HG03342 (cell line): ENCODE data around the gene IQSEC3.

ENCODE experiments used
- ATAC-seq: cut with Tn5 transposase; IDR thresholded peaks from one replicate; pipeline ENCODE4 v1.9.1; 2021; ENCODE audit warnings: mild to moderate bottlenecking, moderate library complexity; ENCODE audit not compliant: unreplicated experiment

The IQSEC3 gene

DNA sequence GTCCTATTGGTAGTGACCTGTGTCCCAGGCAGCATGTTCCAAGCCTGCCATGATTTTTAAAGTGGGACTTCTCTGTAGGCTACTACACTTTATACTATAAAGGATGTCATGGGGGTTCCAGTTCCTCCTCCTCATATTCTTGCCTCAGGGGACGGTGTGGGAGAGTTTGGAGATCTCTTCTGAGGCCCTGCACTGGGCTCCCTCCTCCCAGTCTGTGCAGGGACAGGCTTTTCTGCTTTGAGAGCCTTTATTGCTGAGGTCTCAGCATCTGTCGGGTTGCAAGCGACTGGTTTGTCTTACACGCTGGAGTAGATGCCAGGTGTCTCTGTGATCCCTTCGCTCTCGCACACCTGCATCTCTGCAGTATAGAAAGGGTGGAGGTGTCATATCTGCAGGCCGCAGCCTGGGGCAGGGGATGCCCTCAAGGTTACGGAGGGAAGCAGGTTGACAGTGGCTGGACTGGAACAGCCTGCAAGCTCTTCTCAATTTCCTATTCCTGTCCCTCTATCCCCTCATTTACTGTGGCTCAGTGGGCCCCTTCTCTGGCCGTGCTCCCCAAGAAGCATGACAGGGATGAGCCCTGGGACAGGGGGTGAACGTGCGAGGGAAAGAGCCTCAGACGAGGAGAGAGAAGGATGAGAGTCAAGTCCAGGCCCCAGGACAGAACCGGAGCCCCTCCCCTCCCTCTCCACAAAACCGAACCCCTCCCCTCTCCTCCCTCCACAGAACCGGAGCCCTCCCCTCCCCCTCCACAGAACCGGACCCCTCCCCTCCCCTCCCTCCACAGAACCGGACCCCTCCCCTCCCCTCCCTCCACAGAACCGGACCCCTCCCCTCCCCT, 96.1 kb downstream of the IQSEC3 start:
- ATAC-seq: no peak

DNA sequence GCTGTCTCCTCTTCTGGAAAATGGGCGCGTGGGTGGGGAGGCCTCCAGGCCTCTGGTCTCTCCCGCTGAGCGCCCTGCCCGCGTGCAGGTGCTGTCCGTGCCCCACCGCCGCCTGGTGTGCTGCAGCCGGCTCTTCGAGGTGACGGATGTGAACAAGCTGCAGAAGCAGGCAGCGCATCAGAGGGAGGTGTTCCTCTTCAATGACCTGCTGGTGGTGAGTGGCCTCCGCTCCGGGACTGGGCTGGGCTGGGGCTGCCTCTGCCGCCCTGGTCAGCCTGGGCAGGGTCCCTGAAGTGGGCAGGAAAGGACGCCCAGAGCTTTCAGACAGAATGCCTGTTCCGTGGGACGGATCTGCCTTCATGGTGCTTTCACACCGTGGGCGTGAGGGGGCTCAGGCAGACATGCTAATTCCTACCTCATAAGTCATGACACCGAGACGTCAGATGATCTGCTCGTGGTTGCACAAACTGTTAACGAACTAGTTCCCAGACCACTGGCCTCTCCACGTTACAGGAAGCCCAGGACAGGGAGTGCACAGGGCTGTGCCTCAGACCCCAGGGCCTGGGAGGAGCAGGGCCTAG, 96.9 kb downstream of the IQSEC3 start:
- no peak for ATAC-seq

DNA sequence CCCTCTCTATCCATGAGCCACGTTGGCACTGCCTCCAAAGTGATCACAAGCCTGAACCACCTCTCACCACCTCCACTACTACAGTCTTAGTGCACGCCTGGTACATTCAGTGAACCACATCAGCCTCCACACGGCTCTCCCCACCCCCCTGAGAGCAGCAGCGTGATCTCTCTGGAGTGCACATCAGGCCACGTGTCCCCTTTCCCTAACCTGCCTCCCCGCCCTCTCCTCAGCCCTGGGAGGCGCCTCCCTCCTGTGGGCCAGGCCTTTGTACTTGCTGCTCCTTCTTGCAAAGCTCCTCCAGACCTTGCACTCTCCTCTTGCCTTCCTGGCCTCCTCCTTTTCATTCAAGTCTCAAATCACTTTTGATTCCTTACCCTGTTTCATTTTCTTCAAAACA, 97.6 kb downstream of the IQSEC3 start:
- no peak for ATAC-seq

DNA sequence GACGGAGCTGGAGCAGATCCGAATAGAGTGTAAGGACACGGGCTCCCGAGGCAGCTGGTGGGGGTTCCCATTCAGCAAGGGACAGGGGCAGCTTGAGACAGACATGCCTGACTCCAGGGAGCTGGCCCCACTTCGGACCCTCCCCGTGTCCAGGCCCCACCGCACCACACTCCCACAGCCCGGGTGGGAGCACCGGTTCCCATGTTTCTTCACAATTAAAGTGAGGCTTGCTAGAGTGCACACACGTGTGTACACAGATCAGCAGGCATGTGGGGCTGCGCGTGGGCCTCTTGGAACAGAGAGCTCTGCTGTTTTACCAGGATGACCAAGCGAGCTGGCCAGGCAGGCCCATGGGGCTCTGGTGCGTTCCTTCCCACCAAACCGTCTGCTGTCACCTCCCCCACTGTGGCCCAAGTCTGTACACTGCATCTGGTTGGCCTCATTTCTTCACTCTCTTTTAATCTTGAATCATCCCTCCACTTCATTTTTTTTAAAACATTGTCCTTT, 99.3 kb downstream of the IQSEC3 start:
- no peak for ATAC-seq

DNA sequence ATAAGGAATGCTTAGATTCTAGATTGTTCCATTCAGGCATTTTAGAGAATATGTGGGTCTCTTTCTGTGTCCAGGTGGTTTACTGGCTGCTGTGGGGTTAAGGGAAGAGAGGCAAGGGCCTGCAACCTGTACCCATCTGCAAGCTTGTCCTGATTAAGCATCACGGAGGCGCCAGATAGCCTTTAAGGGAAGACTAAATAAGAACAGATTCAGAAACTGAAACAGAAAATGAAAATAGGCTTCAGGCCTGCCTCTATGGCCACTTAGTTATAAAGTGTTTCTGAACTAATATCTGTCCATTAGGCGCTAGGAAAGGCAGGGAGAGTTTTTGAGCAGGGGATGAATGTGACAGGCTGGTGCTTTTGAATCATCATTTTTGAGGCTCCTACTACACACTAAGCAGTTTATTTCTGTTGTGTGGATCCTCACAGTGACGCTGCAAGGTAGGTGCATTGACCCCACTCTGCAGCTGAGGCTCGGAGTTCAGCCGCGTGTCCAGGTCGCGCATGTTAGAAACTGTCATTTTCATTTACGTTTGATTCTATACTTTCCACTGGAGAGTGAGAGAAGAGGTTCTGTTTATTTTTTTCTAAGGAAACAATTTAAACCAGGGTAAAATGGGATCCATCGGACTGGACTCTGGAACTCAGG, 100.0 kb downstream of the IQSEC3 start:
- ATAC-seq: no peak

DNA sequence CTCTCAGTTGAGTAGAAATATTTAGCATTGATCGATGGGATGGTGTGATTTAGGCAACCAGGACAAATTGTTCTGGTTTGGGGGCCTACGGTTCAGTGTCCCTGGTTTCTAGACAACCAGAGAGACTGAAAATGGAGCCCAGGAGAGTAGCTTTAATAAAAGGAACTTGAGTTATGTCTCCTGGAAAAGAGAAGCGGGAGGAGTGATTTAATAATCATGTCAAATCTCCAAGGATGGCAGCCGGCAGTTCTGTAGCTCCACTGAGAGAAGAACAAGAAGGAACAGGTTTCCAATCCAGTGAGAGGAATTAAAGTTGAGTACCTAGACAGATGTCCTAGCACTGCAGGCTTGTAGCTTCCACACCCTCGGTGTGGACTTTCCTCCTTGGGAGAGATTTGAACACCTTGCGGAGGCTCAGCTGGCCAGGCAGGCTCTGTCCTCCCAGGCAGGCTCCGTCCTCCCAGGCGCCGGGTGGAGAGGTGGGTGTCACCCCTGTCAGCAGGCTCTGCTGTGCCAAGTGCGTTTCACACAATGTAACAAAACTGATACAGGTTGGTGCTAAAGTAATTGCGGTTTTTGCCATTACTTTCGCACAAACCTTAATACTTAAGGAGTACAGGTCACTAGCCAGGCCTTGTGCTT, 101.5 kb downstream of the IQSEC3 start:
- ATAC-seq: no peak

DNA sequence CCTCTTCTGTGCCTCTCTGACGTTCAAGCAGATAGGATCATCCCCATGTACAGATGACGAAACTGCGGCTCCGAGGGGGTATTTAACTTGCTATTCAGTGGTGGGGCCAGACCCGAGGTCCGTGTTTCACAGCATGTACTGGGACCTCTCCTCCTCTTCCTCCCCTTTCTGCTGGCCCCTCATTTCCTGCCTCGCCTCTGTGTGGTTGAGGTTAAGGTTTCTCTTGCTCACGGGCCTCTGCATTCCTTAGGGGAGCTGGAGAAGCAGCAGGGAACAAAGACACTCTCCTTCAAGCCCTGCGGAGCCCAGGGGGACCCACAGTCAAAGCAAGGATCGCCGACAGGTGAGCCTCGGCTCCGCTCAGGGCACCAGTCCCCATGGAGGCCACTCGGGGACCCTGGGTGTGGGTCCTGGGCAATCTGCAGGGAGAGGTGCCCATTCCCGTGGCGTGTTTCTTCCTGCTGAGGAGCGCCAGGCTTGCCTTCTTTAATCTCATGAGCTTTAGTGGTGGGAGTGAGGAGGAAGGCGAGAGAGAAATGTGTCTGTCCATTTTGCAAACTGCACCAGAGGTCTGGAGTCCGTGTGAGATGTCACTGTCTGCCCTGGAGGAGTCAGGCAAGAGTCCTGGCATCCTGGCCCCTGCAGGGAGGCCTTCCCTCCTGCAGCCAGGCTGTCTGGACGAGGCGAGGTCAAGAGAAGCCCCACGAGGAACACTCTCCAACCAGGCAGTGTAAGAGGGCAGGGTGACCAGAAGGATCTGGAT, 102.4 kb downstream of the IQSEC3 start:
- ATAC-seq: no peak

DNA sequence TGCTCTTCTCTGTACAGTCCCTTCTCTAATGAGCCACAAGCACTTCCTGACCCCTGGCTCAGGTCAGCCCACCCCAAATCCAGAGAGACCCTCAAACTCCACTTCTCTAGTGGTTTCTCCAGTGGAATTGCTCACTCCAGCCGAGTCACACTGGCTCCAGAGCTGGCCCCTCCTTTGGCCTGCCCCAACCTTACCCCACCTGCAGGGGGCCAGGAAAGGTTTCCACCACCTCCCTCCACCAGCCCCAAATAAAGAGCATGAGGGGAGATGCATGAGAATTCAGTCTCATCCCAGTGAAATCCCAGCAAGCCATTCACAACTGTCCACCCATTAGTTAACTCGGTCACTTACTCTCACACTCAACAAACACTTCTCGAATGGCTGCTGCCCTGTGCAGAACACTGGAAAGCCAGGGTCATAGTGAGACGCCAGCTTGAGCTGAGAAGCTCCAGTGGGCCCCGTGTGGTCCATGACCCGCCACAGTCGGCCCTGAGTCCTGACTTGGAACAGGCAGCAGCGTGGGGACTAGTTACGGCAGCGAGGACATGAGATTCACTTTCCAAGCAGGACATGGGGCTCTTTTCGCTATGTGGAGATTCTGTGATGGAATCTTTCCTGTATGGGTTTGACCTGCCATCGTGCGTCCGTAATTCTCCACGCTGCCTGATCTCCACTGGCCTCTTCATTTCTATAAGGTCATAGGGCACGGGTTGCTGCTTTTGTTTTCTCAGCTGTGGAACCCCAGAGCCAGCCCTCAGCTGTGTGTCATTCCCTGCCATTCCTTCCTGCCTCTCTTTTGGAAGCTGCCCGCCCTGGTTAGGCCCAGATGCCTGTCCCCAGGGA, 103.2 kb downstream of the IQSEC3 start:
- ATAC-seq: no peak

DNA sequence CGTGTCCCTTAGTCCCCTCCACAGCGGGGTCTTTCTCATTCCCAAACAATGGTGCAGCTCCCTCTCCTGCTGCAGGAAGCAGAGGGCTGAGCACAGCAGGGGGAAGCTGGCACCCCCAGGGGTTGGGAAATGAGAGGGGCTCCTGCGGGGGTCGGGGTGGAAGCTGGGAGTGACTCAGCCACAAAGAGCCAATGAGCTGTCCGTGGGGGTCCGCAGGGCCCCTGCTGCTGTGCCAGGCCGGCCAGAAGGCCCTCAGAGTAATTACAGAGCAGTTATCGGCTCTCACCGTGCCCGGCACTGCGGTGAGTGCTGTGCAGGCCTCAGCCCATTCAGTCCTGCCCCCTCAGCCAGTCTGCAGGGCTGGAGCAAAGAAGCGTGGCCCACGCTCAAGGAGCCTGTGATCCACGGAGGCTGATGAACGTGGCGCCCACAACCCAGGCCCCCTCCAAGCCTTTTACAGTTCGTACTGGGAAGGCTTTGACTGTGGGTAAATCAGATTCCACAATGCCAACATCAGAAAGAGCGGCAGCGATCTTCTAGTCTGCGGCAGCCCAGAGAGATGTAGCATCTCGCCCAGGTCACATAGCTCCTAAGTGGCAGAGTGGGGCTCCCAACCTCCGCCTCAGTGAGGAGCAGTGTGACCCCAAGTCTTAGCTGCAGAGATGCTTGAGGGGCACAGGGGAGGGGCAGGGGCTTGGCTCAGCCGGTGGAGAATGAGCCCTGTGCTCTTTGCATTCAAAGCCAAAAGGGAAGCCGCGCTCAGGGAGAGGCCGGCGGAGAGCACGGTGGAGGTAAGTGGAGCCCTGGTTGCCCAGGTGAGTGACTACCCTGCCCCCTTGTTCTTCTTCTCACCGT, 104.0 kb downstream of the IQSEC3 start:
- no peak for ATAC-seq

DNA sequence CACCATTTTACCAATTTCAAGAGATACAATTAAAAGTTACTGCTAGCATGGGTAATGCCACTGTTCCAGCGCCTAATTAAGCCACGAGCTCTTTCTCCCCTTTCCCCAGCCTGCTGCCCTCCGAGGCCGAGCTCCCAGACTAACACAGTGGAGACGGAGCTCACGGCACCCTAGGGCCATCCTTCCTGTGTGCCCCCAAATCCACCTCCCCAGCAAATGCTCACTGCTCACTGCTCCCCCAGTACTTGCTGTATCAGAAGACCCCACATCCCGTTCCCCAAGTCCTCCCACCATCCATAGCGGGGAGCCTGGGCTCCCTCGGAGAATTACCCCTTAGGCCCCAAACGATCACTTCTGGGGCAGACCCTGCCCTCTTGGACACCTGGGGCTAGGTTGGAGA, 104.7 kb downstream of the IQSEC3 start:
- no peak for ATAC-seq

DNA sequence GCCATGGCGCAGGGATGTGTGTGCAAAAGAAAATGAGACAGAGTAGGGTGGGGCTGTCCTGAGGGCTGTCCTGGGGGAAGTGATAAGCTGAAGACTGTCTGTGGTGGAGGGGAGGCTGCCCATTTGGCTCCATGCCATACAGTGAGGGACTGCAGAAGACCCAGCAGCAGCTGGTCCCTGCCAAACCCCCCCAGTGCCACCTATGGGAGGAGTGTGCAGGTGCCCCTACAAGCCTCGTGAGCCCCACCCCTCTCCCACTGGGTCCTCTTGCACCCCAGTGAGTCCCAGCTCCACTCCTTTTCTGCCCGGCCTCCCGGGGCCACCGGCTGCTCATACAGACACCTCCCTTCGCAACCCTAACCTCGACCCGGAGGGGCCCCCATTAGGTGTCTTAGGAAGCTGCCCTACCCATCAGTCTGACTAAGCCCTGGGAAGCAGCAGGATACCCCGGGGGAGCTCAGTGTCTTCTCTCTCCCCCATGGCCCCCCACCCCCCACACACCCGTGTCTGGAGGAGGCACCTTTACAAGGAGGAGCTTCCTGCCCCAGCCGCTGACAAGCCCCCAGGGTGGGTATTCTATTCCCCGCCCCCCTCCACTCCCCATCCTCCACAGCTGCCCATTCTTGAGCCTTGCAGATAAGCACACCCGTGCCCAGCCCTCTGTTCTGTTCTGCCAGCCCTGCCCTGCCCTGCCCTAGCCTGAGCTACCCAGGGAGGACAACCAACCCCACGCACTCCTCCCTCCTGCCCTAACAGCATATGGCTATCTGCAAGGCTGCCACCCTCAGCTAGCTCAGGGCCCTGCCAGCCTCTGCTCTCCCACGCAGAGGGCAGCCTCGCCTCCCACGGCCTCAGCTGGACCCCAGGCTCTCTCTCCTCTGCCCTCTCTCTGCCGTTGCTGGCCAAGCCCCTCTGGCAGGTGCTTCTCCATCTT, 105.4 kb downstream of the IQSEC3 start:
- ATAC-seq: no peak

DNA sequence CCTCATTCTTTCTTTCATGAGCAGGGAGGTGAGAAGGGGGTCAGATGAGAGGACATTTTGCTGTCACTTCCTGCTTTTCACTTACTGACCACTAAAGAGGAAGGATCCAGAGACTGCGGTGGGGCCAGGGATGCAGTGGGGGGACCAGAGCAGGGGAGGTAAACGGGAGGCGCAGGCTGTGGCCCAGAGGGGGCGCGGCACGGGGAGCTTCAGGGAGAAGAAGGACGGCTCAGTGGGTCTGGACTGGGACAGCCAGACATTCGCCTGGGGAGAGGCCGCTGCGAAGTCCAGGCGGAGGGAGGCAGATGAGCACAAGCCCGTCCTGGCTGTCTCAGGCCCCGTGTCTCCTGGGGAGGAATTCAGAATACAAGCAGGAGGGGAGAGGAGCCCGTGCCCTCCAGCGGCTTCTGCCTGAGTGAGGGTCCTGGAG, 106.2 kb downstream of the IQSEC3 start:
- no peak for ATAC-seq

DNA sequence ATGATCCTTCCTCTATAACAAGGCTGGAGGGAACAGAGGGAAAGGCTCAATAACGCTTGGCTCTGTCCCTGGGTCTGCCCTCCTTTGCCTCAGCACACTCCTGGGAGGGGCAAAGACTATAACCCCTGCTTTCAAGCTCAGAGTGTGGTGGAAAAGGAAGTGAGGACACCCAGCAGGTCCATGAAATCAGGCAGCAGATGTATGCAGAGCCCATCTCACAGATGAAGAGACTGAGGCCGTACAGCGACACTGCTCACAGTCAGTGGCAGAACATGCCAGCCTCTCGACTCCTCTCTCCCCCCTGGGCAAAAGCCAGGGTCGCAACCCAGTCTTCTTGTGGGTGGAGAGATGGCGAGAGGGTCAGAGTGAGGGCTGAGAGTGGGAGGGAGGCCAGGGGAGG, 107.6 kb downstream of the IQSEC3 start:
- ATAC-seq: no peak

DNA sequence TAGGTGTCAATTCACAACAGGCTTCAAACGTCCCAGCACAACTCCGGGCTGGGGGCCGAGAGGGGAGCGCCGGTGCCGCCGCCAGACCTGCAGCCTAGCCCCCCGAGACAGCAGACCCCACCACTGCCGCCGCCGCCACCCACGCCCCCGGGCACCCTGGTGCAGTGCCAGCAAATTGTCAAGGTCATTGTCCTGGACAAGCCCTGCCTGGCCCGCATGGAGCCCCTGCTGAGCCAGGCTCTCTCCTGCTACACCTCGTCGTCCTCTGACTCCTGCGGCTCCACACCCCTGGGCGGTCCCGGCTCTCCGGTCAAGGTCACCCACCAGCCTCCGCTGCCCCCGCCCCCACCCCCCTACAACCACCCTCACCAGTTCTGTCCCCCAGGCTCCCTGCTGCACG, 108.0 kb downstream of the IQSEC3 start:
- no peak for ATAC-seq

DNA sequence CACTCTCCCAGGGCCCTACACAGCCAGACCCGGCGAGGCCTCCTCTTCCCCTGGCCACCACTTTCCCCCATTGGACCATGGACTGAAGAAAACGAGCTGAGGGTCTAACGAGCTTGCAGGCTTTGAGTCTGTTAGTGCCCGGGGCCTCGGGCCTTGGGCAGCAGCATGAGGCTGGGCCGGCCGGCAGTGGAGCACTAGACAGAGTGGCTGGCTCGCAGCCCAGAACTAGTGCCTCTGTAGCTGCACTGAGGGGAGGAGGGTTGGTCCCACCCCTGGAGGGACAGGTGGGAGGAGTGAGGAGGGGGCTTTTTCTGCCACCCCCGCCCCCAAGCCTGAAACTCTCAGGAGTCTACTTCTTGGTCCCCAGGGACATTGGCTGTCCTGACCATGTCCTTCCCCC, 108.7 kb downstream of the IQSEC3 start:
- ATAC-seq: no peak

DNA sequence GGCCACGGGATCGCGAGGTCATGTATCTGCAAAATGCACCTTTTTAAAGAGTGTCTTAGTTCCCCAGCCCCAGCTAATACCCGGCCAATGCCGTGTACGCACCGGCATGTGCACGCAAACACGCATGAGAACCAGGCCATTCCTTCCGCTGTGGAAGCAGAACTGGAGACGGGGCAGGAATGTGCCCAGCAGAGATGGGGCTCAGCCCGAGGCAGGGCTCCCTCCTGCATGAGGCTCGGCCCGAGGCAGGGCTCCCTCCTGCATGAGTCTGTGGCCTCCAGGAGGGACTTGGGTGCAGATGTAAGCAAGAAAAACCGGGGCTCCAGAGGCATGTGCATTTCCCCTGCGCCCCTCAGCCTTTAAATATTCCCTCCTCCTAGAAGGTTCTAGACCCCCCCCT, 109.2 kb downstream of the IQSEC3 start:
- ATAC-seq: no peak

DNA sequence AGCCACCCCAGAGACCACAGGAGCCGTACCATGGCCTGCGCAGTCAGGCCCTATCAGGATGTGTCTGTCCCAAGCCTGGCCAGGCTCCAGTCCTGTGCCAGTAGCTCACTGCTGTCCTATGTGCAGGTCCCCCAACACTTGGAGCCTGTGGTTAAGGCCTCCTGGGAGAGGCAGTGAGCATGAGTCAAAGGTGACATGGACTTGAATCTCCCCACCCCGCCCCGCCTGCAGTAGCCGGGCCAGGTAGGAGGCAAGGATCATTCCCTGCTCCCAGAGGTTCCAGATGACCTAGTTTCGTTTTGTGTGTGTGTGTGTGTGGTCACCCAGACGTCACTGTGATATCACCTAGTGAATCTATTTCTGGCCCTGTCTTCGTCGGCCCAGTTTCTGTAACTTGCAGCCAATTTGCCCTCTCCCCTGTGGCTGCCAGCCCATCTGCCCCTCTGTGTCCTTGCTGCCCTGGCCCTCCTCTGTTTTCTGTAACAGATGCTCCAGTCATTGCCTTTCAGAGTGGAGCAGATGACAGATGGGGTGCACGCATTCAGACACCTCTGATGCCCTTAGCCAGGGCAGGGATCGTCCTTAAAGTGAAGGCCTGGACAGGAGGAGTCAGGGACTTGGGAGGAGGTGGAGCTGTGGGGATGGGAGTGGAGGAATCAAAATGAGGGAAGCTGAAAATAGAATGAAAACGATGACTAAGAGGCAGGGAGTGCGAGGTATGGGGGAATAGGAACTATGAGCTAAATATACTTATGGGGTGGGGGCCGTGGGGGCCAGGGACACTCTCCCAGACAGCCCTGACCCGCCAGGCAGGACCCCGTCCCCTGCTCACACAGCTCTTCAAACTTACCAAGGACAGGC, 110.0 kb downstream of the IQSEC3 start:
- ATAC-seq: no peak
